HG03457 (cell line): ENCODE measurements around the gene ZNF3.
A peak's percentile ranks its signal among the peaks of the same experiment; 100 is the strongest.
"Not testable (repeated sequence)": the region's sequence is repeated elsewhere in the genome, so short reads cannot be mapped to it uniquely, and the experiment has no call there.

Experiments used
- ATAC-seq: cut with Tn5 transposase; IDR thresholded peaks from one replicate; pipeline ENCODE4 v1.9.1; 2021; ENCODE audit warnings: moderate number of reproducible peaks; ENCODE audit not compliant: unreplicated experiment

Gene ZNF3

DNA sequence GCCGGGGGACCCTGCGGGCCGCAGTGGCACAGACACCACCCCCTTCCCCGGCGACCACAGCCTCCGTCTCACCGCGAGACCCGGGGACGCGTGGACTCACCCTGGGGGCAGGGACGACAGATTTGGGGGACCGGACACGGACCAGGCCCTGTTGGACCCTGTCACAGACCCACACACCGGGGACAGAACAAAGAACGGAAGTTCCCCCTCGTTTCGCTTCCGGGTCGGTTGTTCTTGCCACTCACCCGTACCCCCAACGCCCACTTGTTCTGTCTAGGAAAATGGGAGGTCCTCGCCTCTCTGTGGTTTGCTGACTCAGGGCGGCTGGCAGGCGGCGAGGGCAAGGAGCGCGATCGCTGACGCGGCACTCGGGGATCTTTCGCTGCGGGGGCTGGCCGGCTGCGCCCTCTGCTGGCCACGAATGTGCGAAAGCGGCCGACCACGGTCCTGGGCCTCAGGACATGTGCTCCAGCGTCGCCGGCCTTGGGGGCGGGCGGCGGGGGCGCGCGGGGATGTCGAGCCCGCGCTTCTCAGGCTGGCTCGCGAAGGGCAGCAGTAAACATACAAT lies at the start of gene ZNF3:
Gene ZNF3 (minus strand): TSS at position 189 of the 568 bp plus-strand sequence. CDS start 4,366 bp downstream, outside the sequence.
- ATAC-seq = peak; percentile 59

DNA sequence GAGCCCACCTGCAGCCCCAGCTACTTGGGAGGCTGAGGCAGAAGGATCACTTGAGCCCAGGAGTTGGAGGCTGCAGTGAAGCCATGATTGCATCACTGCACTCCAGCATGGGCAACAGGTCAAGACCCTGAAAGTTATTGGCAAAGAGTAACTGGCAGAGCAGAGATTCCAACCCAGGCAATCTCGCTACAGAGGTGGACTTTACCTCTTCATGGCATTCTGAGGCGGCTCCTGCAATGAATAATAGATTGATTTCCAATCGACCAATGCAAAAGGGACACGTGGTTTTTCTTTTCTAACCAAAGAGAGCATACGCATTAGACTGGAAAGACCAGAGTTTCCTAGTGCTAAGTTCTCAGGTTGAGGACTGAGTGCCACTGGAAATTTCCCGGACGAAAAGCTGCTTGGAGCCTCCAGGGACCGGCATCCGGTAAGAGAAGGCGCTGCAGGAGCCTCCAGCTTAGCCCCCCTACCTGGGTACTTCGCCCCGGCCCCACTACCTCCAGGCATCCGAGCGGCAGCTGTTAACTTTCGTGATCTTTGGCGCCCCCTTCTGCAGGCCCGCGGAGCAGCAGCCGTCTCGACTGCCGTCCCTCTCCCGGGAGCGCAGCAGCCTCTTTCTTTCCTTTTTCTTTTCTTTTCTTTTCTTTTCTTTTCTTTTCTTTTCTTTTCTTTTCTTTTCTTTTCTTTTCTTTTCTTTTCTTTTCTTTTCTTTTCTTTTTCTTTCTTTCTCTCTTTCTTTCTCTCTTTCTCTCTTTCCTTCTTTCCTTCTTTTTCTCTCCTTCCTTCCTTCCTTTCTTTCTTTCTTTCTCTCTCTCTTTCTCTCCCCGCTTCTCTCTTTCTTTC lies 49.3 kb upstream of the ZNF3 start:
- no peak for ATAC-seq

DNA sequence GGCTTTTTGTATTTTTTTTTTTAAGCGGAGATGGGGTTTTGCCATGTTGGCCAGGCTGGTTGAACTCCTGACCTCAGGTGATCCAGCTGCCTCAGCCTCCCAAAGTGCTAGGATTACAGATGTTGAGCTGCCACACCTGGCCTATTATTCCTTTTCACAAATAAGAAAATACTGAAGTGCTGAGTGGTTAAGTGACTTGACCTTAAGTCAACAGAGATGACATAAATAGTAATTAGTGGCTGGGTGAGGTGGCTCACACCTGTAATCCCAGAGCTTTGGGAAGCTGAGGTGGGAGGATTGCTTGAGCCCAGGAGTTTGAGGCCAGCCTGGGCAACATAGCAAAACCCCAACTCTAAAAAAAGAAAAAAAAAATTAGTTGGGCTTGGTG lies 48.7 kb upstream of the ZNF3 start:
- not testable (repeated sequence) for ATAC-seq

DNA sequence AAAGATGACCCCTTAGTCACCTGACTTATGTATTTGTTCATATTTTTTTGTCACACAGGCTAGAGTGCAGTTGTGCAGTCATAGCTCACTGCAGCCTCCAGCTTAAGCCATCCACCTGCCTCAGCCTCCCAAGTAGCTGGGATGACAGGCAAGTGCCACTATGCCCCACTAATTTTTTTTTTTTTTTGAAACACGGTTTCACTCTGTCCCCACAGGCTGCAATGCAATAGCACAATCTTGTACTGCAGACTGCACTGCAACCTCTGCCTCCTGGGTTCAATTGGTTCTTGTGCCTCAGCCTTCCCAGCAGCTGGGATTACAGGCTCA lies 47.1 kb upstream of the ZNF3 start:
- ATAC-seq = no peak

DNA sequence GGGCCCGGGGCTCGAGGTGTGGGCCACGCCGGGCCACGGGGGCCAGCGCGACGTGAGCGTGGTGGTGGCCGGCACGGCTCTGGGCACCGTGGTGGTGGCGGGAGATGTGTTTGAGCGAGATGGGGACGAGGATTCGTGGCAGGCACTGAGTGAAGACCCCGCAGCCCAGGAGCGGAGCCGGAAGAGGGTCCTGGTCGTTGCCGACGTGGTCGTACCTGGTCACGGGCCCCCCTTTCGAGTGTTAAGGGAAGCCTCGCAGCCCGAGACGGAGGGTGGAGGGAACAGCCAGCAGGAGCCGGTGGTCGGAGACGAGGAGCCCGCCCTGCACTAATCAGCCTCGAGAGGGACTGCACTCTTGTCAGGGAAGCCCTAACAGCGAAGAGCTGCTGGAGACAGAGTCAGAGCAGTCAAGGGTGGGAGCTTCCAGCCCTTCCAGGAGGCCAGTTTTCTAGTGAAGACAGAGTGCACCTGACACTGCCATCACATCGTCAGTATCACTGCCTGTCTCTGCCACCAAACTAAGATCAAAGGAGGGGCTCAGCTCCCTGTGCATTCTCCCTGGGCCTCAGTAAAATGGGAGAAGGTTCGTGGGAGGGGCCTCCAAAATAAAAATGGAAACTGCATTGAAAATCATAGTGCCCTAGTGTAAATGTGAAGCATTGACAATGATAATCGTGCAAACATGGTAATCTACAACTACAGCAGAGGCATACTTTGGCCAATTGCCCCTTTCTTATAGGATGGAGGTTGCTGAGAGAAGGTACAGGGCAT lies 46.5 kb upstream of the ZNF3 start:
- ATAC-seq = no peak

DNA sequence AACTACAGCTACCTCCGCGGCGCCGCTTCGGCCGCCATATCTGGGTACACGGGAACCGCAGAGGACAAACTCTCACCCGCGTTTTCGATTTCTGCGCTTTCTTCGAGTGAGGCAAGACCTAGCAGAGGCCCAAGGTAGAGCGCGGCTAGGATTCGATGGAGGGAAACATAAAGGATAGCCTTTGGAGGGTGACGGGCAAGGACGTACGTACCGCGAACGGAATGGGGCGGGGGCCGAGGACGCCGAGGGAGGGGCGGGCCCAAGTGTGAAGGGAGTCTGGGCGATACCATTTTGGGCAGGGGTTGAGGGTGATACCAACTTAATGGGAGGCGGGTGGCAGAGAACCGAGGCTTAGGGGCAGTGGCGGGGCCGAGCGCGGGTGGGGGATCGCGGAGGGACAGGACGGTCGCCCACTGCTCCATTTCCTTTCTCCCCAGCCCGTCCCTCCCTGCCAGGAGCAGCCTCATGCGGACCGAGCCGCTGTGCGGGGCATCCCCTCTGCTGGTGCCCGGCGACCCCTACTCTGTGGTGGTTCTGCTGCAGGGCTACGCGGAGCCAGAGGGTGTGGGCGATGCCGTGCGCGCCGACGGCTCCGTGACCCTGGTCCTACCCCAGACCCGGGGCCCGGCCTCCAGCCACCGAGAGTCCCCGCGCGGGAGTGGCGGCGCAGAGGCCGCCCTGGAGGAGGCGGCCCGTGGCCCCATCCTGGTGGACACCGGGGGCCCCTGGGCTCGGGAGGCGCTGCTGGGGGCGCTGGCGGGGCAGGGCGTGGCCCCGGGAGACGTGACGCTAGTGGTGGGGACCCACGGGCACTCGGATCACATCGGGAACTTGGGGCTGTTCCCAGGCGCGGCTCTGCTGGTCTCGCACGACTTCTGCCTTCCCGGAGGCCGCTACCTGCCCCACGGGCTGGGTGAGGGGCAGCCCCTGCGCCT lies 45.7 kb upstream of the ZNF3 start, which contains the start of gene MBLAC1:
Gene MBLAC1 (plus strand): TSS at position 37 of the 935 bp plus-strand sequence. CDS start 429 bp downstream, at position 466.
- peak; percentile 41 for ATAC-seq

DNA sequence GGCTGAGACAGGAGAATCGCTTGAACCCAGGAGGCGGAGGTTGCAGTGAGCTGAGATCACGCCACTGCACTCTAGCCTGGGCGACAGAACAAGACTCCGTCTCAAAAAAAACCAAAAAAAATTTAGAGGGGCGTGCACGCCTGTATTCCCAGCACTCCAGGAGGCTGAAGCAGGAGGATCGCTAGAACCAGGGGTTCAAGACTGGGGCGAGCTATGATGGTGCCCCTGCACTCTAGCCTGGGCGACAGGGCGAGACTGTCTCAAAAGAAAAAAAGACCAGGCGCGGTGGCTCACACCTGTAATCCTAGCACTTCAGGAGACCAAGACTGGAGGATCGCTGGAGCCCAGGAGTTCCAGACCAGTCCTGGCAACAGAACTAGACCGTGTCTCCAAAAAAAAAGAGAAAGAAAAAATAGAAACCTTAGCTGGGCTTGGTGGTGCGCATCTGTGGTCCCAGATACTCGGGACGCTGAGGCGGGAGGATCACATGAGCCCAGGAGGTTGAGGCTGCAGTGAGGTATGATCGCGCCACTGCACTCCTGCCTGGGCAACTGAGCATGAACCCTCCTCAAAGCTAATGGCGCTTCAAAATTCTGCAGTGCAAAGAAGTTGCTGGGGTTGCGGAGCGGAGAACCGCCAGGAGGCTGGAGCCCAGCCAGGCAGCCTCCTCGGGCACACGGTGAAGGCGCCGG lies 44.9 kb upstream of the ZNF3 start:
- peak; percentile 26 for ATAC-seq

DNA sequence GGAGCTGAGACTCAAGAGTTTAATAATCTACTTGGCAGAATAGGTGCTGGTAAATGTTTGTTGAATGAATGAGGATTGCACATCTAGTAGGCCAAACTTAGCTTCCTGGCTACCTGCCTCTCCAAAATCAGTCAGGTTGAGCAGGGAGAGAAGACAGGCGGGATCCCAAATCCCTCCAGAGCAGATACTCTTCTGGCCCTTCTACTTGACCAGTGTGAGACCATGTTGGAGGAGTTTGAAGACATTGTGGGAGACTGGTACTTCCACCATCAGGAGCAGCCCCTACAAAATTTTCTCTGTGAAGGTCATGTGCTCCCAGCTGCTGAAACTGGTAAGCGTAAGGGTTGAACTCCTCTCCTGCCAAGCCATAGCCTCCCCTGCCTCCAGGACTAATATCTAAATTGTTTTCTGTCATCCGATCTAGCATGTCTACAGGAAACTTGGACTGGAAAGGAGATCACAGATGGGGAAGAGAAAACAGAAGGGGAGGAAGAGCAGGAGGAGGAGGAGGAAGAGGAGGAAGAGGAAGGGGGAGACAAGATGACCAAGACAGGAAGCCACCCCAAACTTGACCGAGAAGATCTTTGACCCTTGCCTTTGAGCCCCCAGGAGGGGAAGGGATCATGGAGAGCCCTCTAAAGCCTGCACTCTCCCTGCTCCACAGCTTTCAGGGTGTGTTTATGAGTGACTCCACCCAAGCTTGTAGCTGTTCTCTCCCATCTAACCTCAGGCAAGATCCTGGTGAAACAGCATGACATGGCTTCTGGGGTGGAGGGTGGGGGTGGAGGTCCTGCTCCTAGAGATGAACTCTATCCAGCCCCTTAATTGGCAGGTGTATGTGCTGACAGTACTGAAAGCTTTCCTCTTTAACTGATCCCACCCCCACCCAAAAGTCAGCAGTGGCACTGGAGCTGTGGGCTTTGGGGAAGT lies 43.0 kb upstream of the ZNF3 start:
- ATAC-seq = no peak

DNA sequence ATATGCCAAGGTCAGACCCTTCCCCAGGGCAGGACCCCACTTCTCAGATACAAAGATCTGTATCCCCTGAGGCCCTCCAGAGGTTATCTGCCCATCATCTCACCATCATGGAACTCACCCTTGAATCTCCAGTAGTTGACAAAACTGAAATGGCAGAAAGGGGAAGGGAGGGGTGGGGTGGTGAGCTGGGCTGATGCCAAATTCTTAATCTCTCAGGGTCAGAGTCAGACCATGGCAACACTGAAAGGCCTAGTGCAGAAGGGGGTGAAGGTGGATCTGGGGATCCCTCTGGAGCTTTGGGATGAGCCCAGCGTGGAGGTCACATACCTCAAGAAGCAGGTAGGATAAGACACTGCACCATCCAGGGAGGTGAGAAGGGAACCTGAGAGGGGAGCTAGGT lies 41.0 kb upstream of the ZNF3 start:
- ATAC-seq = no peak

DNA sequence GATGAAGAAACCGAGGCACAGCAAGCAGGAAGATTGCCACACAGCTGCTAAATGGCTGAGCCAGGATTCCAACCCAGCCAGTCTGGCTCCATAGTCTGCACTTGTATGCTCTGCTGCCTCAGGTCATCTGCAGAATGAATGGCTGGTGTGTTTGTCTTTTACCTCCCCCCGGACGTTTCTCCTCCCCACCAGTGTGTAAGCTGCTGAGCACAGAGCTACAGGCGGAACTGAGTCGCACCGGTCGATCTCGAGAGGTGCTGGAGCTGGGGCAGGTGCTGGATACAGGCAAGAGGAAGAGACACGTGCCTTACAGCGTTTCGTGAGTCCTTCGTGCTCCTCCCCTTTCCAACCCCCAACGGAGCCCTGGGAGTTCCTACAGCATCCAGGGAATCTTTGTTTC lies 40.5 kb upstream of the ZNF3 start:
- no peak for ATAC-seq

DNA sequence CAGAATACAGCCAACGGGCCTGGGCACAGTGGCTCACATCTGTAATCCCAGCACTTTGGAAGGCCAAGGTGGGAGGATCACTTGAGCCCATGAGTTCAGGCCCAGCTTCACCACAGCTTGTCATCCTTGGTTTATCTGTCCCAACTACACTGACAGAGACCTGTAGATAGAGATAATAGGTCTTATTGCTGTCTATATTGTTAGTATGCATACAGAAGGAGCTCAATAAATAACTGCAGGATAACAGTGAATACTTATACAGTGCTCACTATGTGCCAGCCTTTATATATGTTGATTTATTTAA lies 39.2 kb upstream of the ZNF3 start:
- no peak for ATAC-seq

DNA sequence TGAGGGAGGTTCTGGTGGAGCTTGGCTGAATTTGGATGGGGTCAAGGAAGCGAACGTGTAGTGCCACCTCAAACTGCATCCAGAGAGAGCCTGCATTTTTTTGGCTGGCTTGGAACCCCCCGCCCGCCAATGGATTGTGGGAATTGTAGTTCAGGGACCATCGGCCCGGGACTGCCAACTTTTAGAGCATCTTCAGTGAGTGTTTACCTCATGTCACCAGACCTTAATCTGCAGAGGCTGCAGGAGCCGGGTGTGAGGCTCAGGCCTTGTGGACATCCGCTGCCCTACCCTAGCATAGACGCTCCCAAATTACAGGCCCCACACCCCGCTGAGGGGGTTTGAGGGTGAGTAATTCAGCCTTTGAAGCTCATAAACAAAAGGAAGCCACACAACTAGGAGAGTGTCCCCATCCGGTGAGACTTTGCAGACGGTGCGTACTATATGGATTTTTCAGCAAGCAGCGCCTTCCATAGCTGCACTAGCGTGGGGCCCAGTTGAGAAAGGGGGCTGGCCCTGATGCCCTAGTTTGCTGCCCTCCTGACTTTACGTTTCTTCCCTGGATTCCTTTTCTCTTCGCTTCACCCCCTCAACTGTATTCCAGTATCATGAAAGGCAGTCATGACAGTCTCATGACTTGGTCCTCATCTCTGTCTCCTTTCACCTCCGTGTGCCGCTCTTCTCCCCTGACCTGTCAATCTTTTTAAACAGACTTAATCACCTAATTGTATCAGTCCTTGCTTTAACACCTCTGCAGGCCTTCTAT lies 38.6 kb upstream of the ZNF3 start:
- ATAC-seq = peak; percentile 12

DNA sequence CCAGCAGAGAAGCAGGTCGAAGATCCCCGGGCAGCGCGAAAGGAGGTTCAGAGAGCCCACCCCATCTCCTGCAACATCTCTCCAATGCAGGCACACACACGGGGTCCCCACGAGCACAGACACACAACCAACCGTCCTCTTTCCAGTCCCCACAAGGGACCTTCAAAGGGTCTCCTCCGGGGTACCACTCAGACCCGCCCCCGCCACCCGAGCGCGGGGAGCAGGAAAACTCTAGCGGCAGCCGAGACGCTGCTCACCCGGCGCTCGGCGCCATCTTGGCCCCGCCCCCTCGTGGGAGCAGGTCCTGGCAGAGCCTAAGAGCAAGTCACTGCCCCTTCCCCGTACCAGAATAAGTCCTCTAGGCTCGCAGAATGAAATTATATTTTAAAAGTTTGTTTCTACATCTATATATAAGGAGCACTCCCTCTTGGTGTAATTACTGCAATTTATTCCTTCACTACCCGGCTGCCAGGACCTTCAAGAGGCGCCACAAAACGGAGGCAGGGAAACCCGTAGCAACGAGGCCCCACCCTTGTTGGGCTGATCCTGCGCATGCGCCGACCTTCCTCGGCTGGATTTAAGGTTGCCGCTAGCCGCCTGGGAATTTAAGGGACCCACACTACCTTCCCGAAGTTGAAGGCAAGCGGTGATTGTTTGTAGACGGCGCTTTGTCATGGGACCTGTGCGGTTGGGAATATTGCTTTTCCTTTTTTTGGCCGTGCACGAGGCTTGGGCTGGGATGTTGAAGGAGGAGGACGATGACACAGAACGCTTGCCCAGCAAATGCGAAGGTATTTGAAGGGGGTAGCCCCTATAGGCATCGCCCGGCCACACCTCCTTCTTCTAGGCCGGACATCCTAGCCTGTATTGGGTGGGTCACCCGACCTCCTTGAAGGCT lies 37.8 kb upstream of the ZNF3 start, which contains the start of the genes CNPY4 and TAF6:
Gene CNPY4 (plus strand): TSS at position 563 of the 898 bp plus-strand sequence. CDS start 111 bp downstream, at position 674.
Gene TAF6 (minus strand): TSS at position 287 of the 898 bp plus-strand sequence. CDS start 5,149 bp downstream, outside the sequence.
- peak; percentile 54 for ATAC-seq

DNA sequence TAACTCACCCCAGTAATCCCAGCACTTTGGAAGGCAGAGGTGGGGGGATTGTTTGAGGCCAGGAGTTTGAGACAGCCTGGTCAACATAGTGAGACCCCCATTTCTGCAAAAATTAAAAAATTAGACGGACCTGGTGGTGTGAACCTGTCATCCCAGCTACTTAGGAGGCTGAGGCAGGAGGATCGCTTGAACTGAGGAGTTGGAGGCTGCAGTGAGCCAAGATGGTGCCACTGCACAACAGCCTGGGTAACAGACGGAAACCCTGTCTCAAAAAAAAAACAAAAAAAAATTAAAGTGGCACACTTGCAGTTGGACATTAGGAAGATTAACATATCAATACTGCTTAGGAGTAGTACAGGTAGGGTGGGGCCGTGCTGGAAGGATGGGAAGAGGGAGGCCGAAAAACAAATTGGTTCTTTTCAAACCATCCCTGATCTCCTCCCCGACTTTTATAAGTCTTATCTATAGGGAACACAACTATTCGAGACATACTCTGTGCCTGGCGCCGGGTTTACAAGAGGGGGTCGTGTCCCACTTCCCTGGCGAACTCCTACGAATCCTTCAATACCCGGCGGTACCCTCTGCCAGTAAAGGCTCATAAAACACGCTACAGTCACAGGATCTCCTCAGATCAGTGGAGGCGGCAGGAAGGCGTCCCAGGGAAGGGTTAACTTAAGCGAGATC lies 37.0 kb upstream of the ZNF3 start:
- no peak for ATAC-seq

DNA sequence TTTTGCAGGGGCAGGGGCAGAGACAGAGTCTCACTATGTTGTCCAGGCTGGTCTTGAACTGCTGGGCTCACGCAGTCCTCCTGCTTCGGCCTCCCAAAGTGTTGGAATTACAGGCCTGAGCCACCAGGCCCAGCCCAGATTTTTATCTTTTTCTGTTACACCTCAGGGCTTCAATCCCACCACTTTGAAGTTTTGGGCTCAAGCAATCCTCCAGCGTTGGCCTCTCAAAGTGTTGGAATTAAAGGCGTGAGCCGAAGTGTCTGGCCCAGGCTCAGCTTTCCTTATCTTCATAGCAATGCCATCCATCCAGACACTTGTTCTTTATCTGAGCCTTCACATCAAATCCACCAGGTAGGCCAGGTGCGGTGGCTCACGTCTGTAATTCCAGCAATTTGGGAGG lies 33.5 kb upstream of the ZNF3 start:
- no peak for ATAC-seq

DNA sequence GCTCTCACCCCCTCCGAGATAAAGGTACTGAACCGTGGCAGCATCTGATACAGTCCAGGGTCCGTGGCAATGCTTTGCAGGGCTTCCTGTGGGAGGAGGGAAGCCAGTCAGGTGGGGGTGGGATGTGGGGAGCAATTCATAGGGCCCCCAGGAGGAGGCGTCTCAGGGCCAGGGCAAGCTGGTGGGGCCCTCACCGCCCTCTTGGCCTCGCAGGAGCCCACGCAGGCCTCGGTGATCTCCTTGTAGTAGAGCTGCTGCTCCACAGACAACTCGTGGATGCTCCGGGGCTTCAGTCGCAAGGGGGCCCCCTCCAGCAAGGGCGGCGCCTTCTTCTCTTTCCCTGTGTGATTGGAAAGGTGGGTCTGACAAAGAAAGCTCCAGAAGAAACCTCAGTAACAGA lies 30.4 kb upstream of the ZNF3 start:
- ATAC-seq = no peak

DNA sequence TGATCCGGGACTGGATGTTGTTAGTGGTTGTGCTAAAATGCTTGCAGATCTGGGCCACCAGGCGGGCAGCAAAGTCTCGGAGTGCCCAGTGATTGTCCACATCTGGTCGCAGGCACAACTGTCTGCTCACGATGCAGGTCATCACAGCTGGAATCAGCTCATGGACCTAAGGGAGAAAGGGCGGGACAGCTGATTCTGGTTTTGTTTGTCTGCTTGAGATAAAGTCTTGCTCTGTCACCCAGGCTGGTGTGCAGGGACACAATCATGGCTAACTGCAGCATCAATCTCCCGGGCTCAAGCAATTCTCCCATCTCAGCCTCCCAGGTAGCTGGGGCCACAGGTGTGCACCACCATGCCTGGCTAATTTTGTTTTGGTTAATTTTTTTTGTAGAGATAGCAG lies 29.6 kb upstream of the ZNF3 start:
- ATAC-seq = no peak
